ENCODE results near the gene PCGF5.

- TF ChIP-seq CTCF (IDR thresholded peaks at IDR 0.05; ENCODE audit: low read depth, low read length, poor library complexity, severe bottlenecking) (no peak), EZH2phosphoT487 (IDR thresholded peaks at IDR 0.05; ENCODE audit: borderline replicate concordance, low read length) (no peak)
Observed at GRCh38 chr10:91242940-91243339, 22.5 kb downstream of the PCGF5 start.

Measured in DOHH2 (cell line).